WI38 (cell line): ENCODE measurements around the gene MRPL28.
"Not testable (repeated sequence)": the region's sequence is repeated elsewhere in the genome, so short reads cannot be mapped to it uniquely, and the experiment has no call there.

Experiments
- H3K4me3 ChIP-seq: 2 replicates; pipeline ENCODE4 v1.5.1; 2011; ENCODE audit warnings: low read depth, mild to moderate bottlenecking, control low read depth, low read length
- TF ChIP-seq, protein P1 (sequence below): IDR thresholded peaks from 2 replicates; pipeline ENCODE4 v1.5.1; 2012; ENCODE audit warnings: low read depth, mild to moderate bottlenecking, control low read depth, low read length

MRPL28 gene

DNA sequence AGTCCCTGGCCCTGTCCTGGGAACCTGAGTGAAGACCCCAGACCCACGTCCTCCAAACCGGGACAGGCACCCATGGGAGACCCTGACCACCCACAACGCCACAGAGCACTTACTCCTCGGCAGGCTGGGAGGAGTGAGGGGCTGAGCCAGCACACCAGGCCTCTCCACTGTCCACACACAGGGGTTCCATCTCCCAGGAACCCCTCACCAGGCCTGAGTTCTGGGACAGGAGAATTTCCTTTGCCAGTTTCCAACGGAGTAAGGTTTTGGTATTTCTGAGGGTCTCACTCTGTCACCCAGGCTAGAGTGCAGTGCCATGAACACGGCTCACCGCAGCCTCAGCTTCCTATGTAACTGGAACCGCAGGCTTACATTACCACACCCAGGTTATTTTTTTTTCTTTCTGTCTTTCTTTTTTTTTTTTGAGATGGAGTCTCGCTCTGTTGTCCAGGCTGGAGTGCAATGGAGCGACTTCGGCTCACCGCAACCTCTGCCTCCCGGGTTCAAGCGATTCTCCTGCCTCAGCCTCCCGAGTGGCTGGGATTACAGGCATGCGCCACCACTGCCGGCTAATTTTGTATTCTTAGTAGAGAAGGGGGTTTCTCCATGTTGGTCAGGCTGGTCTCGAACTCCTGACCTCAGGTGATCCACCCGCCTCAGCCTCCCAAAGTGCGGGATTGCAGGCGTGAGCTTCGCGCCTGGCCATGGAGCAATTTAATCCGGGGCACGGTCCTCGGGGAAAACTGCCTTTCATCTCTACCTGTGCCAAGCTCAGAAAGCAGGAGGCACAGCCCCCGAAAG, 9.8 kb upstream of the MRPL28 start:
- TF ChIP-seq, protein P1, sequence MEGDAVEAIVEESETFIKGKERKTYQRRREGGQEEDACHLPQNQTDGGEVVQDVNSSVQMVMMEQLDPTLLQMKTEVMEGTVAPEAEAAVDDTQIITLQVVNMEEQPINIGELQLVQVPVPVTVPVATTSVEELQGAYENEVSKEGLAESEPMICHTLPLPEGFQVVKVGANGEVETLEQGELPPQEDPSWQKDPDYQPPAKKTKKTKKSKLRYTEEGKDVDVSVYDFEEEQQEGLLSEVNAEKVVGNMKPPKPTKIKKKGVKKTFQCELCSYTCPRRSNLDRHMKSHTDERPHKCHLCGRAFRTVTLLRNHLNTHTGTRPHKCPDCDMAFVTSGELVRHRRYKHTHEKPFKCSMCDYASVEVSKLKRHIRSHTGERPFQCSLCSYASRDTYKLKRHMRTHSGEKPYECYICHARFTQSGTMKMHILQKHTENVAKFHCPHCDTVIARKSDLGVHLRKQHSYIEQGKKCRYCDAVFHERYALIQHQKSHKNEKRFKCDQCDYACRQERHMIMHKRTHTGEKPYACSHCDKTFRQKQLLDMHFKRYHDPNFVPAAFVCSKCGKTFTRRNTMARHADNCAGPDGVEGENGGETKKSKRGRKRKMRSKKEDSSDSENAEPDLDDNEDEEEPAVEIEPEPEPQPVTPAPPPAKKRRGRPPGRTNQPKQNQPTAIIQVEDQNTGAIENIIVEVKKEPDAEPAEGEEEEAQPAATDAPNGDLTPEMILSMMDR: no peak
- peak overlapping the region; percentile 81 for H3K4me3 ChIP-seq

DNA sequence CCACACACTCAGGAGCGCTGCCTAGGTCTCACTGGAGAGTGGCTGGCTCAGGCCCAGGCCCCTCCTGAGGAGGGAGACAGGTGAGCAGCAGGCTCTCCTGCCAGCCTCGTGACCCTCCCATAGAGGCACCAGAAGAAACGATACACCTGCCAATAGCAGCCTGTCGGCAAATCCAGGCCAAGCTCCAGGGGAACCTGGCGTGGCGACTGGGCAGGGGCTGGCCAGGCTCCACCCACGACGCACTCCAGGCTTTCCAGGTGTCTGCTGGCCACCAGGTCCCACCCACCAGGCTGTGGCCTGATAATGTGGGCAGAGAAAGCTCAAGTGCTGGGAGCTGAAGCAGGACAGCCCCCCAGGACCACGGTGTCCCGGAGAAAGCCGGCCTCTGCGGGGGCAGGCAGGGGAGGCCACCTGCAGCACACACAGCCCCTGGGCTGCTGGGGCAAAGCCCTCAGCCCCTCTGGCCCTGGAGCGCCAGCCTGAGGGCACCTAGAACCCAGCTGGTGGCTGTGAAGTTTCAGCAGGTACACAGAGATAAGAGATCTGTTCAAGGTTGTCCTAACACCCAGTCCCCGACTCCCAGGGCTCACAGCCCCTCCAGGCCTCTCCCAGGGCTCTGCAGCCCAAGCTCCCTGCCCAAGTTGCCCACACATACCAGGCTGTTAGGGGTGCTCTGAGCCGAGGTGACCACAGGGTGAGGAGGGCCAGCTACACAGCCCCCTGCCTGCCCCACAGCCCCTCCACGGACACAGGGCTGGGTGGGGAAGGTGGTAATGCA, 9.0 kb upstream of the MRPL28 start:
- no peak overlapping the region for H3K4me3 ChIP-seq
- TF ChIP-seq, protein P1: no peak

DNA sequence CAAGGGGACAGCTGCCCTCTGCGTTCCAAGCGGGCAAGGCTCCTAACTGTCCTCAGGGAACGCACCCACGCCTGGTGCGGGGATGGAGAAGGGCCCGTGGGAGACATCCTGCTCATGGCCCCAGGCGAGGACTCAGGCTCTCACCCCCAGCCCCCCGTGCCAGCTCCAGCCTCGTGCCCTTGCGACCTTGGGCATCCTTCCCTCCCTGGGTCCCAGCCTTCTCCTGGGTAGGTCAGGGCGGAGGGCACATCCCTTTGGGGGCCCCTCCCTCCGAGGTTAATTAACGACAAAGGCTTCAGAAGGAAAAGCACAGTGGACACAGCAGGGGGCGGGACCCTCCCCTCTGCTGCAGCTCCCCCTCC, 8.5 kb upstream of the MRPL28 start:
- TF ChIP-seq, protein P1: no peak
- no peak overlapping the region for H3K4me3 ChIP-seq

DNA sequence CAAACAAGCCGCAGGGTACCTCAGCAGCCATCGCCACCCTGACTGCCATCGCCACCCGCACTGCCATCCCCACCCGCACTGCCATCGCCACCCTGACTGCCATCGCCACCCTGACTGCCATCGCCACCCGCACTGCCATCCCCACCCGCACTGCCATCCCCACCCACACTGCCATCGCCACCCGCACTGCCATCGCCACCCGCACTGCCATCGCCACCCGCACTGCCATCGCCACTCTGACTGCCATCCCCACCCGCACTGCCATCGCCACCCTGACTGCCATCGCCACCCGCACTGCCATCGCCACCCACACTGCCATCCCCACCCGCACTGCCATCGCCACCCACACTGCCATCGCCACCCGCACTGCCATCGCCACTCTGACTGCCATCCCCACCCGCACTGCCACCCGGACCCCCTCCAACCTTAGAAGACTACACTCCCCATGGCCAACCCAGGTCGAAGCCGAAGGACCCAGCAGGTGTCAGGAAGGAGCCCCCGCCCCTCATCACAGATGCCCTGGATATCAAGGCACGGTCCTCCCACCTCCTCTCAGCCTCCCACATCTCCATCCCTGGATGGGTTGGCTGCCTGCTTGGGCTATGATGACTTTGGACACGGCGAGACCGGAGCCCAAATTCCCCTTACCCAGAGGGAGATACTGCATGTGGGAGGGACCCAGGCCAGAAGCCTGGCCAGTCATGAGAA, 7.9 kb upstream of the MRPL28 start:
- not testable (repeated sequence) for H3K4me3 ChIP-seq

DNA sequence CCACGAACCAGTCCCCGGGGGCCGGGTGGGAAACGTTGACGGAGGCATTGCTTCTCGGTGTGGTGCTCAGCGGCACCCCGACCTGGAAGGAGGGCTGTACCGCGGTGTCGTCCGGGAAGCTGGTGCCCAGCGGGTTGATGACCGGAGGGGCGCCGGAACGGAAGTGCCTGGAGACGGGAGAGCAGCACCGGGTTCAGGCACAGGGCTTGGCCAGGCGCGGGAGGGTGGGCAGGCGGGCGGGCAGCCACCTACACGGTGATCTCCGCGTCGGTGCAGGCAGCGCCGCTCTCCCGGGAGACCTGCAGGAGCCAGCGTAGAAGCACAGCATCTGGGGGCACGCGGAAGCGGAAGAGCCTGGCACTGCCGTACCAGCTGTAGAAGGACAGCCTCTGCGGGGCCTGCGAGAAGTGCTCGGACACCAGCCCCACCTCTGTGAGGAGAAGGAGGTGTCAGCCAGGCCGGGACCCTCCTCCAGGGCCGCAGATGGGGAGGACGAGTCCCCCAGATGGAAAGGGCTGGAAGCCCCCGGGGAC, 7.1 kb upstream of the MRPL28 start:
- TF ChIP-seq, protein P1: no peak
- H3K4me3 ChIP-seq: no peak overlapping the region

DNA sequence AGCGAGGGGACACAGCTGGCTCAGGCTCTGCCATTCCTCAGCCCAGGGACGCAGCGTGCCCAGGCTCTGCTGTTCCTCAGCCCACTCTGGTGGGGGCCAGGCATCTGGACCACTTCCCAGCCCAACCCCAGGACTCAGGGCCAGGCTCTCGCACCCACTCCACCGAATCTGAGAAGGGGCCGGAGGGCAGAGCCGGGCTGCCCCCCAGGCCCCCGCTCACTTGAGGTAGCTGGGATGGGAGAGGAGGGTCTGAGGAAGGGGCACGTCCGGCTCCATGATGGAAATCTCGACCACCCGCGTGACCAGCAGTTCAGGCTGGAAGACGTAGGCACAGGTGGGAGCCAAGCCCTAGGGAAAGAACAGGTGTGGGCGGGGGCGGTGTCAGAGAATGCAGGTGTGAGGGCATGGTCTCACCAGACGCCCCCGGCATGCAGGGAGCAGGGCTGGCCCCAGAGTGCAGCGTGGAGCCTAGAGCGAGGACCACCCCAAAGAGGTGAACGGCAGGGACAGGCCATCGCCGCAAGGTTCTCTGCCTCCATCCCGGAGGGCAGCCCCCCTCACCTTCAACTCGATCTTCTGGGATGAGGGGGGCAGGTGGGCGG, 6.6 kb upstream of the MRPL28 start:
- TF ChIP-seq, protein P1: no peak
- H3K4me3 ChIP-seq: no peak overlapping the region
